Liver (tissue), 2 donors: ENCODE results near the gene GNAI3.

Experiments used
- JUND ChIP-seq, 2 donors: IDR thresholded peaks; 2 replicates each; pipeline ENCODE4 v1.6.1; 2016; ENCODE audit warnings: antibody characterized with exemption in 2 of 2
- RAD21 ChIP-seq, 2 donors: IDR thresholded peaks; 2 replicates each; pipeline ENCODE4 v1.6.1; 2016; ENCODE audit warnings: antibody characterized with exemption in 2 of 2, mild to moderate bottlenecking in 2 of 2
- donor health status: healthy.

GRCh38 chr1:109500941-109501381 lies 47.5 kb upstream of the GNAI3 start:
- no peak for TF ChIP-seq JUND (IDR thresholded peaks at IDR 0.05)
- TF ChIP-seq RAD21 (IDR thresholded peaks at IDR 0.05) = no peak
